Hair follicle dermal papilla cell (primary cell): ENCODE data around the gene CORIN. TPM values are rescaled to one million over a fixed set of nuclear protein-coding genes. Genes with fewer than 3 reads are reported as not detected.

Experiments used
- small RNA-seq: library from RNA; depleted of rRNA; stranded (forward); fragments of <200 nt; gene quantifications from one replicate; pipeline ENCODE3, GENCODE V24; 2012
- total RNA-seq: library from RNA; depleted of rRNA; stranded (reverse); fragments of >200 nt; gene quantifications from 2 replicates; pipeline ENCODE4 v1.2.3, GENCODE V29; 2012

The CORIN gene, protein sequence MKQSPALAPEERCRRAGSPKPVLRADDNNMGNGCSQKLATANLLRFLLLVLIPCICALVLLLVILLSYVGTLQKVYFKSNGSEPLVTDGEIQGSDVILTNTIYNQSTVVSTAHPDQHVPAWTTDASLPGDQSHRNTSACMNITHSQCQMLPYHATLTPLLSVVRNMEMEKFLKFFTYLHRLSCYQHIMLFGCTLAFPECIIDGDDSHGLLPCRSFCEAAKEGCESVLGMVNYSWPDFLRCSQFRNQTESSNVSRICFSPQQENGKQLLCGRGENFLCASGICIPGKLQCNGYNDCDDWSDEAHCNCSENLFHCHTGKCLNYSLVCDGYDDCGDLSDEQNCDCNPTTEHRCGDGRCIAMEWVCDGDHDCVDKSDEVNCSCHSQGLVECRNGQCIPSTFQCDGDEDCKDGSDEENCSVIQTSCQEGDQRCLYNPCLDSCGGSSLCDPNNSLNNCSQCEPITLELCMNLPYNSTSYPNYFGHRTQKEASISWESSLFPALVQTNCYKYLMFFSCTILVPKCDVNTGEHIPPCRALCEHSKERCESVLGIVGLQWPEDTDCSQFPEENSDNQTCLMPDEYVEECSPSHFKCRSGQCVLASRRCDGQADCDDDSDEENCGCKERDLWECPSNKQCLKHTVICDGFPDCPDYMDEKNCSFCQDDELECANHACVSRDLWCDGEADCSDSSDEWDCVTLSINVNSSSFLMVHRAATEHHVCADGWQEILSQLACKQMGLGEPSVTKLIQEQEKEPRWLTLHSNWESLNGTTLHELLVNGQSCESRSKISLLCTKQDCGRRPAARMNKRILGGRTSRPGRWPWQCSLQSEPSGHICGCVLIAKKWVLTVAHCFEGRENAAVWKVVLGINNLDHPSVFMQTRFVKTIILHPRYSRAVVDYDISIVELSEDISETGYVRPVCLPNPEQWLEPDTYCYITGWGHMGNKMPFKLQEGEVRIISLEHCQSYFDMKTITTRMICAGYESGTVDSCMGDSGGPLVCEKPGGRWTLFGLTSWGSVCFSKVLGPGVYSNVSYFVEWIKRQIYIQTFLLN
- total RNA-seq = 1.1 and 6.8 TPM in 2 replicates

DNA sequence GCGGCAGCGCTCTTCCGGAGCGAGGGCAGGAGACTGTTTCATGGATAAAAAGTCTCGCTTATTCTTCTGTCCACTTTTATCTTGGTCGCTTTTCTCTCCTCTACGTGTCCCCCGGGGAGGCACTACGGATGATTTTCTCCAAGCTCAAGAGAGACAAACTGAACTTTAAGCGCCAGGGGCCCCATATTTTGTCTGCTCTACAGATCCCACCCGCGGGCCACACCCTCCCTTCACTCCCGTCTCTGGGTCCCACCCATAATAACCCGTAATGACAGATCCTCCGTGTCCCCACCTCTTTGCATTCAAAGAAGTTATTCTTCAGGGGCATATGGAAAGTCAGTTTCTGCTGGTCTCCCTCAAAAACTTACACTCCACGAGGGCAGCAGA is at the start of gene CORIN:
Gene CORIN, minus strand, starts transcription at position 160 of the 387 bp plus-strand sequence. Its CDS starts 118 bp downstream, at position 42.

Small RNA genes within 50 kb of the gene (small RNA-seq; reads per million reads assigned to genes)
- not detected for gene MIR8053

Other genes with a start within 250 kb of the CORIN start
- gene NFXL1, start 76.5 kb upstream of the CORIN start, total RNA-seq = 8.9 and 14.6 TPM in 2 replicates
- not detected in 2 replicates for gene CNGA1, start 178.6 kb upstream of the CORIN start, total RNA-seq
- gene NIPAL1, start 178.7 kb upstream of the CORIN start, total RNA-seq = under 0.01 and 0.36 TPM in 2 replicates